ENCODE data around the gene MKNK1.

MKNK1 gene

DNA sequence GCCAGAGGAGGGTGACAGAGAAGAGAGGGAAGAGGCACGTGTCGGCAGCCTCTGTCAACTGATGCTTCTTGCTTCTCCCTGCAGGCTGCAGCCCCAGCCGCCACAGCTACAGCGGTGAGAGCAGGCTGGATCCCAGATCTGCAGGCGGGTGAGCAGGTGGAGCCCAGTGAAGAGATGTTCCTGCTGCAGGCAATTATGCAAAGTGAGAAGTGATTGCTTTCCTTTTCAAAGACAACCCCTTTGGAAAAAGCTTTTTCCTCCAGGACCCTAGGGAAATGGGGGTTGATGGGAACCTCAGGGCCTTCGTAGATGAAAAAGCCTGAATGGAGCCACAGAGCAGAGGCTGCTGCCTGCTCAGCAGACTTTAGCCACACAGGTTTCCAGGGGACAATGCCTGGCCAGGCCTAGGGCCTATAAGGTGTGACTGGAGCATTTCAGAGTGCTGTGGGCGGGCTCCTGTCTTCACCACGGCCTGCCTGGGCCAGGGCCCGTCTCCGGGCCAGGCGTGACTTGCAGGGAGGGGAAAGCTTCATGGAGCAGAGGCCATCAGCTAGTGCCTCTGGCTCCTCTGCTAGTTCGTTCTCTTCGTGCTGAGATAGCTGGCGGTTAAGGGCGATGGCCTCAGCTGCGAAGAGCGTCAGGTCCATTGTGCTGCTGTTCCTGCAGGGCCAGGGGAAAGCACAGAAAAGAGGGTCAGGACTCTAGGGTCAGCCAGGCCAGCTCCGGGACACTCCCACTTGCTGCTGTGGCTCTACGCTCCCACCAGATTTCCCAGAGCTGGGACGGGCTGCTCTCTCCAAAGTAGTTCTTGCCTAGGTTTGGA lies 45.7 kb downstream of the MKNK1 start:
- peaks cover 19% of the 10 kb centered on the region for H3K4me1 Mint-ChIP-seq
- no peak for DNase-seq

GRCh38 chr1:46557403-46557802 lies 46.7 kb downstream of the MKNK1 start:
- TF ChIP-seq, protein P1, sequence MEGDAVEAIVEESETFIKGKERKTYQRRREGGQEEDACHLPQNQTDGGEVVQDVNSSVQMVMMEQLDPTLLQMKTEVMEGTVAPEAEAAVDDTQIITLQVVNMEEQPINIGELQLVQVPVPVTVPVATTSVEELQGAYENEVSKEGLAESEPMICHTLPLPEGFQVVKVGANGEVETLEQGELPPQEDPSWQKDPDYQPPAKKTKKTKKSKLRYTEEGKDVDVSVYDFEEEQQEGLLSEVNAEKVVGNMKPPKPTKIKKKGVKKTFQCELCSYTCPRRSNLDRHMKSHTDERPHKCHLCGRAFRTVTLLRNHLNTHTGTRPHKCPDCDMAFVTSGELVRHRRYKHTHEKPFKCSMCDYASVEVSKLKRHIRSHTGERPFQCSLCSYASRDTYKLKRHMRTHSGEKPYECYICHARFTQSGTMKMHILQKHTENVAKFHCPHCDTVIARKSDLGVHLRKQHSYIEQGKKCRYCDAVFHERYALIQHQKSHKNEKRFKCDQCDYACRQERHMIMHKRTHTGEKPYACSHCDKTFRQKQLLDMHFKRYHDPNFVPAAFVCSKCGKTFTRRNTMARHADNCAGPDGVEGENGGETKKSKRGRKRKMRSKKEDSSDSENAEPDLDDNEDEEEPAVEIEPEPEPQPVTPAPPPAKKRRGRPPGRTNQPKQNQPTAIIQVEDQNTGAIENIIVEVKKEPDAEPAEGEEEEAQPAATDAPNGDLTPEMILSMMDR (IDR thresholded peaks at IDR 0.05) = no peak
- peaks cover 20% of the 10 kb centered on the region for H3K27me3 Mint-ChIP-seq (ENCODE audit: low read depth, poor library complexity)
- DNase-seq = no peak
- H3K36me3 Mint-ChIP-seq (ENCODE audit: low read depth) = no peaks in the 10 kb centered on the region
- no peaks in the 10 kb centered on the region for H3K9me3 Mint-ChIP-seq
- H3K27ac Mint-ChIP-seq = no peak overlapping the region
- H3K4me3 Mint-ChIP-seq = no peak overlapping the region
- H3K4me1 Mint-ChIP-seq = peaks cover 19% of the 10 kb centered on the region

More for the DNA sequence above, 45.7 kb downstream of the MKNK1 start:
- no peaks in the 10 kb centered on the region for H3K9me3 Mint-ChIP-seq
- H3K27ac Mint-ChIP-seq = no peak overlapping the region
- TF ChIP-seq, protein P1 (IDR thresholded peaks at IDR 0.05) = no peak
- peaks cover 6% of the 10 kb centered on the region for H3K36me3 Mint-ChIP-seq (ENCODE audit: low read depth)
- H3K4me3 Mint-ChIP-seq = peak overlapping the region; percentile 21
- H3K27me3 Mint-ChIP-seq (ENCODE audit: low read depth, poor library complexity) = peaks cover 17% of the 10 kb centered on the region

DNA sequence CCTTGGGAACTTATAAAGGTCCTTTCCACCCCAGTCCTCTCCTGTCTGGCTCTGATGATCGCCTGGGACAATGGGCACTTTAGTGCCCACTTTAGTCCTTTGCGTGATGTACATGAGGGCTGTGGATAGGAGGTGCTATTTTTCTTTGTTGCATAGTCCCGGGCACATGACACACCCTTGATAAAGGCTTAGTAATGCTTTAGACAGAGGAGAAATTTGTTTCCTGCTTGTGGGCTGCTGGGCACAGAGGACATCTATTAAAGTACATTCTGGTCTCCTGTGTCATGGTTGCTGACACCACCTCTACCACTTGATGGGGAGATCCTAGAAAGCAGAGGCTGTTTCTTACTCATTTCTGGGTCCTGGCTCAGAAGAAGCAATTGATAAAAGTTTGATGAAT lies 47.2 kb downstream of the MKNK1 start:
- TF ChIP-seq, protein P1 (IDR thresholded peaks at IDR 0.05) = no peak

GRCh38 chr1:46555826-46556619 lies 48.0 kb downstream of the MKNK1 start:
- Mint-ChIP-seq H3K27me3 (ENCODE audit: low read depth, poor library complexity) (peaks cover 25% of the 10 kb centered on the region), H3K4me3 (no peak overlapping the region), H3K36me3 (ENCODE audit: low read depth) (no peaks in the 10 kb centered on the region), H3K9me3 (no peaks in the 10 kb centered on the region), H3K27ac (no peak overlapping the region), H3K4me1 (peaks cover 19% of the 10 kb centered on the region)
- no peak for DNase-seq
- TF ChIP-seq, protein P1 (IDR thresholded peaks at IDR 0.05) = no peak

More for the DNA sequence above, 47.2 kb downstream of the MKNK1 start:
- Mint-ChIP-seq H3K4me1 (peaks cover 19% of the 10 kb centered on the region), H3K4me3 (no peak overlapping the region), H3K27ac (no peak overlapping the region), H3K9me3 (no peaks in the 10 kb centered on the region), H3K27me3 (ENCODE audit: low read depth, poor library complexity) (peaks cover 22% of the 10 kb centered on the region), H3K36me3 (ENCODE audit: low read depth) (no peaks in the 10 kb centered on the region)
- DNase-seq = no peak

DNA sequence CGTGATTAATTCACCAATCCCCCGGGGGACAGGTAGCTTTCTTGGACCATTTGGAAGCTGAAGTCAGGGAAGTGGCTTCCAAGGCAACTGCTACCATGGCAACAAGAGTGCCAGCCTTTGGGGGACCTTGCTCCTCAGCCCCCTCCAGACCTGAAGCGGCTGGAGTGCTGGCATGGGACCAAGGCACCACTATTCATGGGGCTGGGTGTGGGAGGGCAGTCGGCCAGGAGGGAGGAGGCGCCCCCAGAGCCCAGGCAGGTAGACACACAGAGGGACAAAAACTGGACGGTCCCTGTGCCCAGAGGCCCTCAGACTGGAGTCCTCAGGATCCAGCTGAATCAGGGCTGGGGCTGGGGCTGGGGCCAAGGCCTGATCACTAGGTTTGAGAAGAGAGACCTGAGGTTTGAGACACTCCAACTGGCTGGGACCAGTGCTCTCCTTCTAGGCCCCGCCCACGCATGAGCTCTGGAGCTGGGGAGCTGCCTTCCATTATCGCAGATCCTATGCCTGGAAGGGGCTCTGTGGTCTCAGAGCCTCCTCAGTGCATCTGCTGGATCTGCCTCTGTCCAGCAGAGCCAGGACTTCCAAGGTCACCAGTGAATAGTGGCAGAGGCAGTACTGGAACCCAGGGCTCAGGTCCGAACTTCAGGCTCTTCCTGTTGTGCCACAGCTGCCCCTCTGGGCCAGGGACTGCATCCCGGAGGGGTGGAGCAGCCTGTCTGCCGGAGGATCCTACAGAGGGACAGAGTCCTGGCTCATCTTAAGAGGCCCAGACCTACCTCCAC lies 49.3 kb downstream of the MKNK1 start:
- Mint-ChIP-seq H3K36me3 (ENCODE audit: low read depth) (no peaks in the 10 kb centered on the region), H3K27me3 (ENCODE audit: low read depth, poor library complexity) (peaks cover 30% of the 10 kb centered on the region), H3K9me3 (no peaks in the 10 kb centered on the region), H3K4me3 (no peak overlapping the region), H3K27ac (no peak overlapping the region), H3K4me1 (peaks cover 30% of the 10 kb centered on the region)
- no peak for DNase-seq
- TF ChIP-seq, protein P1 (IDR thresholded peaks at IDR 0.05) = no peak
